Smooth muscle cell (in vitro differentiated cells): ENCODE results near the gene CIC. TPM values are rescaled to one million over a fixed set of nuclear protein-coding genes. Genes with fewer than 3 reads are reported as not detected.

ENCODE experiments used
- DNase-seq: peaks from one replicate; lab custom pipeline; 2025; ENCODE audit not compliant: unreplicated experiment; lab: John Stamatoyannopoulos, UW
- H2AFZ ChIP-seq: fragments of 200-600 bp; sonication (generic); 2 replicates; pipeline ENCODE4 v1.6.0; 2016; ENCODE audit warnings: antibody characterized with exemption, low read depth, mild to moderate bottlenecking
- H3F3A ChIP-seq: fragments of 200-600 bp; sonication (generic); 2 replicates; pipeline ENCODE4 v1.6.0; 2017; ENCODE audit warnings: antibody characterized with exemption, low read depth
- H3K27ac ChIP-seq: fragments of 200-600 bp; sonication (generic); 2 replicates; pipeline ENCODE4 v1.5.1; 2016; ENCODE audit warnings: low read depth, mild to moderate bottlenecking
- H3K27me3 ChIP-seq: fragments of 200-600 bp; sonication (generic); 2 replicates; pipeline ENCODE4 v1.6.1; 2016; ENCODE audit warnings: low read depth, mild to moderate bottlenecking
- H3K36me3 ChIP-seq: fragments of 200-600 bp; sonication (generic); 2 replicates; pipeline ENCODE4 v1.5.1; 2016; ENCODE audit warnings: low read depth
- H3K4me1 ChIP-seq: fragments of 200-600 bp; sonication (generic); 2 replicates; pipeline ENCODE4 v1.5.1; 2016; ENCODE audit warnings: low read depth
- H3K4me2 ChIP-seq: fragments of 200-600 bp; sonication (generic); 2 replicates; pipeline ENCODE4 v1.6.0; 2016; ENCODE audit warnings: mild to moderate bottlenecking
- H3K4me3 ChIP-seq: fragments of 200-600 bp; sonication (generic); 2 replicates; pipeline ENCODE4 v1.5.1; 2016; ENCODE audit warnings: mild to moderate bottlenecking
- H3K79me2 ChIP-seq: fragments of 200-600 bp; sonication (generic); 2 replicates; pipeline ENCODE4 v1.6.0; 2016; ENCODE audit warnings: low read depth, mild to moderate bottlenecking
- H3K9ac ChIP-seq: fragments of 200-600 bp; sonication (generic); 2 replicates; pipeline ENCODE4 v1.6.0; 2016; ENCODE audit warnings: low read depth
- H3K9me3 ChIP-seq: fragments of 200-600 bp; sonication (generic); replicated peaks from 2 replicates; pipeline ENCODE4 v1.5.1; 2016; ENCODE audit warnings: low read depth
- H4K20me1 ChIP-seq: fragments of 200-600 bp; sonication (generic); 2 replicates; pipeline ENCODE4 v1.6.0; 2016; ENCODE audit warnings: low read depth
- WGBS: methylation state at CpG from one replicate; pipeline ENCODE4 v1.1.7; 2016; ENCODE audit warnings: low lambda C conversion rate; 5-methylcytosine and 5-hydroxymethylcytosine counted together
- polyA plus RNA-seq: library from polyadenylated mRNA; unstranded; fragments of >200 nt; fragmentation: Nextera tagmentation; extraction: Ambion mirVana; gene quantifications from 2 replicates; pipeline ENCODE4 v1.2.1, GENCODE V29; 2016
- total RNA-seq: library from RNA; depleted of rRNA; stranded (reverse); fragments of >200 nt; gene quantifications from 2 replicates; pipeline ENCODE4 v1.2.3, GENCODE V29; 2014
- TF ChIP-seq, protein P1 (sequence below): fragments of 200-600 bp; sonication (generic); IDR thresholded peaks from 2 replicates; pipeline ENCODE4 v1.5.1; 2017; ENCODE audit warnings: borderline replicate concordance, mild to moderate bottlenecking, antibody characterized with exemption; ENCODE audit not compliant: insufficient read depth, poor library complexity, severe bottlenecking

The CIC gene
- total and polyA plus RNA-seq, 2 experiments from 2014 or later, result 12.6 to 18.4 TPM

DNA sequence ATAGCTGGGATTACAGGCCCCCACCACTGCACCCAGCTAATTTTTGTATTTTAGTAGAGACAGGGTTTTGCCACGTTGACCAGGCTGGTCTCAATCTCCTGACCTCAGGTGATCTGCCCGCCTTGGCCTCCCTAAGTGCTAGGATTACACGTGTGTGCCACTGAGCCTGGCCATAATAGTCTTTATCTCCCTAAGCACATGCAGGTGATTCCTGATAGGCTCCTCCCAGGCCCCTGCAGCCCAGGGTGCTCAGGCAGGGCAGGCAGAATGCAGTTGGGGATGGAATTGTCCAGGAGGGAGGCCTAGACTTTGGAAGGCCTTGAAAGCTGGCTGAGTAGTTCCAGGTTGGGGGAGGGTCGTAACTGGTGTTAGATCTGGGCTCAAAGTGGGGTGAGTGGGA, 40.4 kb upstream of the CIC start:
- no peak overlapping the region for H3K9ac ChIP-seq
- 86% methylated on average over 4 of the region's 4 CpGs for WGBS
- no peak overlapping the region for H3K4me3 ChIP-seq
- no peaks in the 10 kb centered on the region for H3K27me3 ChIP-seq
- H3K9me3 ChIP-seq, result no peaks in the 10 kb centered on the region
- TF ChIP-seq, protein P1, sequence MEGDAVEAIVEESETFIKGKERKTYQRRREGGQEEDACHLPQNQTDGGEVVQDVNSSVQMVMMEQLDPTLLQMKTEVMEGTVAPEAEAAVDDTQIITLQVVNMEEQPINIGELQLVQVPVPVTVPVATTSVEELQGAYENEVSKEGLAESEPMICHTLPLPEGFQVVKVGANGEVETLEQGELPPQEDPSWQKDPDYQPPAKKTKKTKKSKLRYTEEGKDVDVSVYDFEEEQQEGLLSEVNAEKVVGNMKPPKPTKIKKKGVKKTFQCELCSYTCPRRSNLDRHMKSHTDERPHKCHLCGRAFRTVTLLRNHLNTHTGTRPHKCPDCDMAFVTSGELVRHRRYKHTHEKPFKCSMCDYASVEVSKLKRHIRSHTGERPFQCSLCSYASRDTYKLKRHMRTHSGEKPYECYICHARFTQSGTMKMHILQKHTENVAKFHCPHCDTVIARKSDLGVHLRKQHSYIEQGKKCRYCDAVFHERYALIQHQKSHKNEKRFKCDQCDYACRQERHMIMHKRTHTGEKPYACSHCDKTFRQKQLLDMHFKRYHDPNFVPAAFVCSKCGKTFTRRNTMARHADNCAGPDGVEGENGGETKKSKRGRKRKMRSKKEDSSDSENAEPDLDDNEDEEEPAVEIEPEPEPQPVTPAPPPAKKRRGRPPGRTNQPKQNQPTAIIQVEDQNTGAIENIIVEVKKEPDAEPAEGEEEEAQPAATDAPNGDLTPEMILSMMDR, result no peak
- H3K4me2 ChIP-seq, result no peak overlapping the region
- no peaks in the 10 kb centered on the region for H3F3A ChIP-seq
- H3K36me3 ChIP-seq, result no peaks in the 10 kb centered on the region
- DNase-seq, result no peak
- H2AFZ ChIP-seq, result no peak overlapping the region
- H3K4me1 ChIP-seq, result no peaks in the 10 kb centered on the region
- H3K27ac ChIP-seq, result no peak overlapping the region
- H3K79me2 ChIP-seq, result peaks cover 17% of the 10 kb centered on the region
- peaks cover 94% of the 10 kb centered on the region for H4K20me1 ChIP-seq

GRCh38 chr19:42229301-42229854, 39.7 kb upstream of the CIC start:
- no peak for DNase-seq
- Histone ChIP-seq H3K4me1 (no peaks in the 10 kb centered on the region), H3F3A (no peaks in the 10 kb centered on the region), H2AFZ (no peak overlapping the region), H3K4me2 (no peak overlapping the region), H3K9me3 (no peaks in the 10 kb centered on the region), H3K79me2 (peaks cover 17% of the 10 kb centered on the region), H4K20me1 (peaks cover 96% of the 10 kb centered on the region), H3K27me3 (no peaks in the 10 kb centered on the region), H3K9ac (no peak overlapping the region), H3K4me3 (no peak overlapping the region), H3K27ac (no peak overlapping the region), H3K36me3 (no peaks in the 10 kb centered on the region)
- 76% methylated on average over 4 of the region's 4 CpGs for WGBS
- TF ChIP-seq, protein P1, result no peak

DNA sequence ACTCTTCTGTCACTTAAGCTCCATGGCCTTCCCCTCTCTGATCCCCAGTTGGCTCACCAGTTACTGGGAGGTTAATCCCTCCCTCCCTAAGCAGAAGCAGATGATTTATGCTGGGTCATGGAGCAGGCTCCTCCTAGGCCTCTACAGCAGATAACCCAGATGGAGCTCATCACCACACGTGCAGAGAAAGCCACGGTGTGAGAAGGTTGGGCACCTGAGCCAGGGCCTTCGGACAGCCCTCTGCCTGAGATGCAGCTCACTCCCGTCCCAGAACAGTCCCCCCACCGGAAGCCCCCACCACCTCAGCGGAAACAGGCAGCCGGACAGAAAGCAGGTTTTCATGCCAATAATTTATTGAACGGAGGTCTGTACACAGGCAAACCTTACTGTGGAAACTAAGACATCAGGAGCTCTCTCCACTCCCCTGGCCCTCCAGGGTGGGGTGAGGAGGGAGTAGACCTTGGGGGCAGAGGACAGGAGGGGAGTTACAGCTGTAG, 39.1 kb upstream of the CIC start:
- peaks cover 17% of the 10 kb centered on the region for H3K79me2 ChIP-seq
- H3K9me3 ChIP-seq, result no peaks in the 10 kb centered on the region
- DNase-seq, result no peak
- H3K27ac ChIP-seq, result no peak overlapping the region
- no peak overlapping the region for H3K9ac ChIP-seq
- TF ChIP-seq, protein P1, result no peak
- H2AFZ ChIP-seq, result no peak overlapping the region
- H3F3A ChIP-seq, result no peaks in the 10 kb centered on the region
- H4K20me1 ChIP-seq, result peaks cover 96% of the 10 kb centered on the region
- no peaks in the 10 kb centered on the region for H3K4me1 ChIP-seq
- H3K4me3 ChIP-seq, result no peak overlapping the region
- H3K4me2 ChIP-seq, result no peak overlapping the region
- no peaks in the 10 kb centered on the region for H3K36me3 ChIP-seq
- H3K27me3 ChIP-seq, result no peaks in the 10 kb centered on the region
- 74% methylated on average over 8 of the region's 8 CpGs for WGBS

DNA sequence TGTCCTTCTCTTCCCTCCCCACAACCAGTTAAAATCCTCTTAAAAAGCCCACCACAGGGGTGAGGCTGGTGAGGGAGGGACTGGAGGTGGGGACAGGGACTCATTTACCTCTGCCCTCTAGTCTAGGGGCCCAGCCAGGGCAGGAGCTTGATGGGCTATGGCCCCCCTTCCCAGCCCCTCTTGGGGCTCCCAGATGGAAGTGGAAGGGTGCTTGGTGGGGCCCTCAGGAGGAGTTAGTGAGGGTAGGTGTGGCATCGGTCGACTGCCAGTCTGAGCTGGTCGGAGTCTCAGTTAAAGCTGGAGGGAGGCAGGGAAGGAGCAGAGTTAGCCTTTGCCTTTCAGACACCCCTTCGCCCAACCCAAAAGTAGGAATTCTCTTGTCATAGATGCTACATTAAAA, 38.5 kb upstream of the CIC start:
- Histone ChIP-seq H3K4me3 (no peak overlapping the region), H3K9ac (no peak overlapping the region), H3K4me1 (no peaks in the 10 kb centered on the region), H2AFZ (no peak overlapping the region), H3K27me3 (no peaks in the 10 kb centered on the region), H4K20me1 (peaks cover 96% of the 10 kb centered on the region), H3K4me2 (no peak overlapping the region), H3K79me2 (peaks cover 17% of the 10 kb centered on the region), H3K27ac (no peak overlapping the region), H3K36me3 (no peaks in the 10 kb centered on the region), H3K9me3 (no peaks in the 10 kb centered on the region), H3F3A (no peaks in the 10 kb centered on the region)
- TF ChIP-seq, protein P1, result no peak
- DNase-seq, result no peak
- 98% methylated on average over 4 of the region's 4 CpGs for WGBS
